Gastrocnemius medialis (tissue), 4 donors: Measurements from ENCODE around the gene PALLD. TPM values are rescaled to one million over a fixed set of nuclear protein-coding genes. Genes with fewer than 3 reads are reported as not detected.

Experiments
- ATAC-seq, 2 donors: fragments of 150-250 bp; one replicate each; pipeline ENCODE4 v1.9.1; 2016
- DNase-seq, 2 donors: peaks; one replicate each; pipeline ENCODE4 v3.0.0-alpha.2; 2019
- H3K27ac ChIP-seq, 4 donors: fragments of 200-600 bp; sonication (generic); 1 replicate in 1 of 4; 2 replicates in 3 of 4; pipeline ENCODE4 v1.5.1; 2016 to 2018; ENCODE audit warnings: mild to moderate bottlenecking in 2 of 4, moderate library complexity in 1 of 4
- H3K27me3 ChIP-seq, 3 donors: fragments of 200-600 bp; sonication (generic) in 2 of 3; 1 replicate in 1 of 3; 2 replicates in 2 of 3; pipeline versions ENCODE4 v1.5.1 to v1.6.0; 2016 to 2019; ENCODE audit warnings: mild to moderate bottlenecking in 1 of 3, moderate library complexity in 1 of 3
- H3K36me3 ChIP-seq, 2 donors: fragments of 200-600 bp; sonication (generic) in 1 of 2; one replicate each; pipeline ENCODE4 v1.5.1; 2017 to 2018
- H3K4me1 ChIP-seq, 2 donors: fragments of 200-600 bp; sonication (generic) in 1 of 2; one replicate each; pipeline ENCODE4 v1.5.1; 2016 to 2017; ENCODE audit warnings: mild to moderate bottlenecking in 2 of 2
- H3K4me3 ChIP-seq, 4 donors: fragments of 200-600 bp; sonication (generic) in 3 of 4; 1 replicate in 1 of 4; 2 replicates in 3 of 4; pipeline ENCODE4 v1.5.1; 2016 to 2019; ENCODE audit warnings: mild to moderate bottlenecking in 2 of 4
- H3K9me3 ChIP-seq, 3 donors: fragments of 200-600 bp; sonication (generic) in 2 of 3; 1 replicate in 1 of 3; 2 replicates in 2 of 3; pipeline ENCODE4 v1.5.1; 2016 to 2019
- CTCF ChIP-seq, 5 experiments: fragments of 450-650 bp in 3 of 5; fragments of 200-600 bp in 2 of 5; sonication (generic) in 2 of 5; IDR thresholded peaks in 4 of 5; conservative IDR thresholded peaks in 1 of 5; 1 replicate in 4 of 5; 2 replicates in 1 of 5; pipeline ENCODE4 v1.5.1; 2016 to 2019; ENCODE audit warnings: antibody characterized with exemption in 5 of 5, mild to moderate bottlenecking in 3 of 5, moderate library complexity in 3 of 5
- POLR2A ChIP-seq, 2 donors: fragments of 450-650 bp; IDR thresholded peaks; one replicate each; pipeline ENCODE4 v1.6.1; 2017; ENCODE audit warnings: antibody characterized with exemption in 2 of 2, mild to moderate bottlenecking in 2 of 2, moderate library complexity in 2 of 2
- in situ Hi-C, 4 donors: fragments of 200-750 bp; cut with MboI; loops; one replicate each; pipeline versions ENCODE4 v1.15.0 to v1.8.0; 2017; ENCODE audit warnings: low sequenced_read_pairs in 4 of 4
- intact Hi-C: fragments of 100-400 bp; cut with DNase I; formaldehyde crosslinking; loops from one replicate; pipeline ENCODE4 v1.15.1; 2023; ENCODE audit warnings: low total_unique reads
- total RNA-seq, 4 donors: library from RNA; depleted of rRNA; stranded (reverse); fragments of >200 nt; gene quantifications; one replicate each; pipeline versions ENCODE4 v1.1.0 to v1.2.3, GENCODE V29; 2016

The PALLD gene
- total RNA-seq, 4 donors from 2014 or later = 165 to 439 (median 319) TPM

- in situ Hi-C loops (loop anchor here in 2 of 4 donors (25.0 kb wide), 1 partner anchor 322 kb away; no protein-coding TSS in a partner anchor), intact Hi-C loops (no loop called here)
- Histone ChIP-seq H3K27ac (peak overlapping the region; percentile 18 to 67 (median 54)), H3K4me3 (no peak overlapping the region), H3K27me3 (no peaks in the 10 kb centered on the region), H3K36me3 (peaks cover 0 to 42% of the 10 kb centered on the region in 2 donors), H3K9me3 (no peaks in the 10 kb centered on the region), H3K4me1 (peaks cover 11 to 17% of the 10 kb centered on the region in 2 donors)
- ATAC-seq (peak in 1 of 2 donors; percentile 40), DNase-seq (no peak)
- TF ChIP-seq POLR2A (IDR thresholded peaks at IDR 0.05) = no peak
- TF ChIP-seq CTCF (IDR thresholded peaks at IDR 0.05 in 4 of 5, conservative IDR thresholded peaks at IDR 0.05 in 1 of 5) = no peak
Observed at GRCh38 chr4:168908851-168909273, 412.0 kb downstream of the PALLD start.

GRCh38 chr4:168914095-168914494 lies 417.2 kb downstream of the PALLD start:
- DNase-seq = no peak
- TF ChIP-seq POLR2A (IDR thresholded peaks at IDR 0.05) (no peak), CTCF (IDR thresholded peaks at IDR 0.05 in 4 of 5, conservative IDR thresholded peaks at IDR 0.05 in 1 of 5) (no peak)
- peaks cover under 1% of the 10 kb centered on the region in 2 donors for H3K4me1 ChIP-seq
- ATAC-seq = no peak
- peak overlapping the region in 2 of 4 donors; percentile 21 to 33 for H3K27ac ChIP-seq
- no peaks in the 10 kb centered on the region for H3K27me3 ChIP-seq
- H3K4me3 ChIP-seq = no peak overlapping the region
- peaks cover 0 to 18% of the 10 kb centered on the region in 2 donors for H3K36me3 ChIP-seq
- intact Hi-C loops (loop anchor here (10.0 kb wide), 1 partner anchor 429 kb away; the partner anchor contains the start of gene DDX60L), in situ Hi-C loops (loop anchor here in 2 of 4 donors (10.0 to 25.0 kb wide), 2 partner anchors 199 to 327 kb away; no protein-coding TSS in a partner anchor)
- no peaks in the 10 kb centered on the region for H3K9me3 ChIP-seq

GRCh38 chr4:168917138-168917779 lies 420.4 kb downstream of the PALLD start:
- DNase-seq (no peak), ATAC-seq (peak in 1 of 2 donors; percentile 31)
- H3K4me3 ChIP-seq = no peak overlapping the region
- in situ Hi-C loops = loop anchor here (5.0 to 25.0 kb wide), 6 partner anchors 85 to 405 kb away; no protein-coding TSS in a partner anchor
- peaks cover 0 to 11% of the 10 kb centered on the region in 2 donors for H3K36me3 ChIP-seq
- no peak for TF ChIP-seq POLR2A (IDR thresholded peaks at IDR 0.05)
- peak; percentile 48 to 82 (median 64) for TF ChIP-seq CTCF (IDR thresholded peaks at IDR 0.05 in 4 of 5, conservative IDR thresholded peaks at IDR 0.05 in 1 of 5)
- H3K27me3 ChIP-seq = no peaks in the 10 kb centered on the region
- peak overlapping the region in 3 of 4 donors; percentile 28 to 49 (median 47) for H3K27ac ChIP-seq
- H3K4me1 ChIP-seq = peaks cover 0 to 6% of the 10 kb centered on the region in 2 donors
- H3K9me3 ChIP-seq = no peaks in the 10 kb centered on the region
- intact Hi-C loops = loop anchor here (1.0 to 10.0 kb wide), 2 partner anchors 207 to 432 kb away; partner anchors contain the start of gene DDX60L

- H3K4me1 ChIP-seq = peaks cover 0 to 6% of the 10 kb centered on the region in 2 donors
- intact Hi-C loops = loop anchor here (5.0 to 10.0 kb wide), 5 partner anchors 87 to 735 kb away; partner anchors contain the start of gene DDX60L
- peaks cover 0 to 27% of the 10 kb centered on the region in 2 donors for H3K36me3 ChIP-seq
Observed at GRCh38 chr4:168919706-168920324, 423.0 kb downstream of the PALLD start.

More at GRCh38 chr4:168919706-168920324, 423.0 kb downstream of the PALLD start:
- DNase-seq (no peak), ATAC-seq (peak; percentile 23 to 35)
- H3K27ac ChIP-seq = peak overlapping the region in 3 of 4 donors; percentile 8 to 50 (median 34)
- TF ChIP-seq CTCF (IDR thresholded peaks at IDR 0.05 in 4 of 5, conservative IDR thresholded peaks at IDR 0.05 in 1 of 5) (no peak), POLR2A (IDR thresholded peaks at IDR 0.05) (no peak)
- in situ Hi-C loops = loop anchor here (5.0 to 25.0 kb wide), 7 partner anchors 88 to 567 kb away; no protein-coding TSS in a partner anchor
- no peaks in the 10 kb centered on the region for H3K9me3 ChIP-seq
- H3K4me3 ChIP-seq = no peak overlapping the region
- H3K27me3 ChIP-seq = no peaks in the 10 kb centered on the region
